DMS53 (cell line): ENCODE data around the gene RABGAP1.
"Not testable (repeated sequence)": the region's sequence is repeated elsewhere in the genome, so short reads cannot be mapped to it uniquely, and the experiment has no call there.

Source experiments
- DNase-seq: peaks from one replicate; lab custom pipeline; 2025; lab: John Stamatoyannopoulos, UW

RABGAP1 gene

GRCh38 chr9:122940749-122941581, at the start of gene RABGAP1:
RABGAP1 (plus strand) TSS chr9:122941020; CDS start chr9:122957060, 16,040 bp downstream.
- peak; percentile 100 for DNase-seq

GRCh38 chr9:122897969-122898368, 42.9 kb upstream of the RABGAP1 start:
- no peak for DNase-seq

DNA sequence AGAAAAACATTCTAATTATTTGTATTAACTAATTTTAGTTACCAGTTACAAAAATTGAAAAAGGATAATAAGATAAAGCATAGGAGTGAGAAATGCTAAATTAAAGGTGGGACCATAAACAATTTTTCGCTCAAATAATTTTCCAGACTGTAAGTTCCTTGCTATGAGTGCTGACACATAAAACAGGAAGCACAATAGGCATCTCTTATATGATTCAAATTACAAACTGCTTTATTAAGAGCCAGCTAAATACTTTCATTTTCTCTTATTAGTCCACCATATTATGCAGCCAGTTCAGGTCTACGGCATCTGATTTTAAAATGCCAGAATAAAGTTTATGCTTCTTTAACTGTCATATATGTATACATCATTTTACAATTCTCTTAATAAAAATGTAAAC, 40.0 kb upstream of the RABGAP1 start:
- no peak for DNase-seq

DNA sequence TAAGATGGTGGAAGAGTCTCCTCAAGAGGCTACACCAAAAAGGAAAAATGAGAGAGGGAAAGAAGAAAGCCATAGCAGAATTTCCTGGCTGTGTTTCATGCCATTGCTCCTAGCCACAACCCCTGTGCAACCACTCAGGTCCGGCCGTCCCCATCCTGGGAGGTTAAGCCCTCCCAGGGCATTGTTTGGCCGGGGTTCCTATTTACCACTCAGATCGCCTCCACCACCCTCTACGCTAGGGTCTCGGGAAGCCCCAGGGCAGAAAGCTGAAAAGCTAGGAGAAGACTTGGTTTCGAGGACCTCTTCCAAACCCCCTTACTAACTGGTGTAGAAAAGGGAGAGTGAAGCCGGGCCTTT, 36.4 kb upstream of the RABGAP1 start:
- DNase-seq: peak; percentile 66

DNA sequence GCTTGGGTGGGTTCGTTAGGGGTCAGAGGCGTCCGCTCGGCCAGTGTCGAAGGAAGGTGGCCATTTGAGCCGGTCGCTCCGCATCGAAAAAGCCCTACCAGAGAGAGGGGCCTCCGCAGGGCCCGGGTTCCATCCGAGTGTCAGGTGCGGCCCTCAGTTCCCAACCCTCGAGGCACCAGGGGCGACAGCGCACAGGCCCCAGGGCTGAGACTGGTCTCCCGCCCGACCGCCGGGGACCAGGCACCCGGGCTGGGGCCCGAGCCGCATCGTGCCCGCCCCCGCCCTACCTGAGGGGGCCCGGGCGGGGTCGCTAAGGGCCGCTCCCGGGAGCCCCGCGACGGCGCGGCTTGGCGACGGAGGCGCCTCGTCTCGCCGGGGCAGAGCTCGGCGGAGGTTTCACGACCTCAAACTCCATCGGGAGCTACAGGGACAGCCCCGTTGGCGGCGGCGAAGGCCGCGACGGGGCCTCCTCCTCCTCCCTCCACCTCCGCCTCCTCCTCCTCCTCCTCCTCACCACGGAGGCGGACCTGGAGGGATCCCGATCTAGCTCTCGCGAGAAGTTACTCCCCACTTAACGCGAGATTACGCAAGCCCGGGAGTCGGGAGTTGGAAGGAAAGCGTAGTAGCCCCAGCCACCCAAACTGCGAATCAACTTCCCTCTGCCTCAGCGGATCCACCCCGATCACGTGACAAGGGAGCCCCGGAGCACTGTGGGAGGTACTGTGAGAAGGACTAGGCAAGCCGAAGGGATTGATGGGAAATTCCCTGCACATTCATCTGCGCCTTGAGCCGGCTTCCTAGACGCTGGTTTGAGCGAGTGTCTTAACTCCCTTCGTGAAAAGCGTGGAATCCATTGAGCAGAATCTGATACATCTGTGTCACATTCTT, 35.8 kb upstream of the RABGAP1 start, which contains the start of gene RC3H2:
Gene RC3H2 (minus strand): TSS at position 537 of the 888 bp plus-strand sequence. CDS start 7,850 bp downstream, outside the sequence.
- peak; percentile 100 for DNase-seq

- not testable (repeated sequence) for DNase-seq
Observed at GRCh38 chr9:122906122-122906521, 34.7 kb upstream of the RABGAP1 start.

DNA sequence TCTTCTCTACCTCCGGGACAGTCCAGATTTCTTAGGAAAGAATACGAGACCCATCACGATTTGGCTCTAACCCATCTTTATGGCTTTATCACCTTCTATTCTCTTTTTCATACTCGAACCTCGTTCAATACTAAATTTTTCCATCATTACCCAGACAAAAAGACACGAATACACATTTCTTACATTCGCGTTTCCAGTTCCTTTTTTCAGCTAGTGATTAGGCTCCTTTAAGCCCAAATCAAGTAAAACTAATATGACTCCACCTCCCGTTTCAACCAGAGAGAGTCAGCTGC, 28.2 kb upstream of the RABGAP1 start:
- no peak for DNase-seq

GRCh38 chr9:122912964-122913673, 27.7 kb upstream of the RABGAP1 start, which contains the start of gene ZBTB6:
ZBTB6 (minus strand) TSS chr9:122913323; CDS start chr9:122912072, 1,251 bp downstream.
- DNase-seq: peak; percentile 91

- DNase-seq: no peak
Observed at GRCh38 chr9:122918310-122918709, 22.5 kb upstream of the RABGAP1 start.

GRCh38 chr9:122922713-122923112, 18.1 kb upstream of the RABGAP1 start:
- DNase-seq: no peak

GRCh38 chr9:122923947-122924346, 16.9 kb upstream of the RABGAP1 start:
- no peak for DNase-seq

- no peak for DNase-seq
Observed at GRCh38 chr9:122929796-122930354, 10.9 kb upstream of the RABGAP1 start.

DNA sequence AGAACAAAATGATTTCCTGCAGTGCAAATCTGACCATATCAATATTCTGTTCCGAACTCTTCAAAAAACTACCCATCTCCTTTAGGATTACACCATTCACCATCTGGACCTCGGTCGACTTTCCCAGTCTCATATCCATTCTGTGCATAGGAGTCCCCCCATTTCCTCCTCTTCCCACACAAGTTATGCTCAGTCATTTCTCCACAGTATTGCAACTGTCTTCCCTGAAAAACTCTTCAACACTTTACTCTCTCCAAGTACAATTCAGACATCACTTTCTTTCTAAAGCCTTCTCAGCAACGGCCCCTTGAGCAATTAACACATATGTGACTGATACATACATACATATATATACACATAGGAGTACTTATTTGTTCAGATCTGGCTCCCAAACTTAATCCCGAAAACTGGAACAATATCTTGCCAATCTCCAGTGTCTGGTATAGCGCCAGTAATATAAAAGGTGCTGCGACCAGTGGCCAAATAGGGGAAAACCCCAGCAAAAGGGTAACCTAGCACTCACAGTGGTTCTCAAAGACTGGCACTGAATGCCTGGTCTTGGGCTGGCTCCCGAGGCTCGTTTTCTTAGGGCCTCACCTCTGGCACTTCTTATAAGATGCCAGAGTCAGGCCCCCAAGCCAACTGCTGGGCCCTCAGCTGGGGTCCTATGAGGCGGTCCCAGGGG, 10.1 kb upstream of the RABGAP1 start:
- peak; percentile 68 for DNase-seq

DNA sequence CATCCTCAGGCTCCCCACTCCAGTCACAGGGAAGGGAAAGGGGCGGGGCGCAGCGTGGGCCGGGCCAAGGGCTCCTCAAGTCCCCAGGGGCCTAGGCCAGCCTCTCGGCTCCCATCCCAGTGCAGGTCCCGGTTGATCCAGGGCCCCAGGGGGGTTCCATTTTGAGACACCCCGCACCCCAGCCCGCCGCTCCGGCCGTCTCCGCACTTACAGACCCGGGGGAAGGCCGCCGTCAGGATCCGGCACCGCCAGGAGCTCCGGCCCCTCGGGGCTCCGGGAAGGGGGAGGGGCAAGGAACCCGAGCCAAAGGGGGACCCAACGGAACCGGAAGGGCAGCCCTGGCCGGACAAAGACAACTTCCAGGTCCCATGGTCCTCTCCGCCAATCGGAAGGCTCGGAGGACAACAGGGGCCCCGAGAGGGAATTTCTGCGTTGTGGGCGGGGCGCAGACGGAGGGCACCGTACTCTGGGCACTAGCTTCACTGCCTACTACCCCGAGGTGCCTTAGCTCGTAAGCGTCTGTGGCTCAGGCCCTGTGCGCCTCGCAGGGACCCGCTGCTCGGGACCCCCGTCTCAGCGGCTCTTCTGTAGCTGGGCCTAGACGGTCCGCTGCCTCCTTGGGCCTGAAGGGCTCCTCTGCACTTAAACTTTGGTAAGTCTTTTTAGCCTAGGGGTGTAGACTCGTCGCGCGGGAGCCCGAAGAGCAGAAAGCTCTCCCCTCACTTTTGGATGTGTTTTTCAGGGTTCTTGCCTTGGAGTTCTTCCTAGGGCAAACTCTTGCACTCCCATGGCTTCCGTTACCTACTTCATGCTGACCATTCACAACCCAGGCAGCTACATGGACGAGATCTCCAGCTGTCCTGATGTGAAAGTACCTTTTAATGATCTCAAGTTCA, 9.3 kb upstream of the RABGAP1 start, which contains the start of gene ZBTB26:
Gene ZBTB26 (minus strand): TSS at position 287 of the 896 bp plus-strand sequence. CDS start 11,578 bp downstream, outside the sequence.
- DNase-seq: peak; percentile 97

- DNase-seq: no peak
Observed at GRCh38 chr9:122936464-122936863, 4.4 kb upstream of the RABGAP1 start.

- no peak for DNase-seq
Observed at GRCh38 chr9:122936883-122937282, 3.9 kb upstream of the RABGAP1 start.

DNA sequence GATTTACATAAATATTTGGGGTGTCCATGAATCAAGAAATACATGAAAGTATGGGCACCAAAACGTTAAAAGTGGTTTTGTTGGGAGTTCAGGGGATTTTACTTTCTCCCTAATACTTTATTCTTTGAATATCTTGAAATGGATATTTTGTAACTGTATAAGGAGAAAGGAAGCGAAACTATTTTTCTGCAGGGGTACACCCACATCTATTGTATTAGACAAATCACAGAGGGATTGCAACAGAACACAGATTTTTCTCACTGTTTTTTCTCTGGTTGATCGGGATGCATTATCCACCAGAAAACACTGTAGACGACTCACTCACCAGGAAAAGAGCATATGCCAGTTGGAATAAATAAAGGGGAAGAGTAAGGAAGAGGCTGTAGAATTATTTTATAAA, 1.2 kb upstream of the RABGAP1 start:
- DNase-seq: no peak

GRCh38 chr9:122940454-122940748, 419 bp upstream of the RABGAP1 start:
- DNase-seq: no peak

DNA sequence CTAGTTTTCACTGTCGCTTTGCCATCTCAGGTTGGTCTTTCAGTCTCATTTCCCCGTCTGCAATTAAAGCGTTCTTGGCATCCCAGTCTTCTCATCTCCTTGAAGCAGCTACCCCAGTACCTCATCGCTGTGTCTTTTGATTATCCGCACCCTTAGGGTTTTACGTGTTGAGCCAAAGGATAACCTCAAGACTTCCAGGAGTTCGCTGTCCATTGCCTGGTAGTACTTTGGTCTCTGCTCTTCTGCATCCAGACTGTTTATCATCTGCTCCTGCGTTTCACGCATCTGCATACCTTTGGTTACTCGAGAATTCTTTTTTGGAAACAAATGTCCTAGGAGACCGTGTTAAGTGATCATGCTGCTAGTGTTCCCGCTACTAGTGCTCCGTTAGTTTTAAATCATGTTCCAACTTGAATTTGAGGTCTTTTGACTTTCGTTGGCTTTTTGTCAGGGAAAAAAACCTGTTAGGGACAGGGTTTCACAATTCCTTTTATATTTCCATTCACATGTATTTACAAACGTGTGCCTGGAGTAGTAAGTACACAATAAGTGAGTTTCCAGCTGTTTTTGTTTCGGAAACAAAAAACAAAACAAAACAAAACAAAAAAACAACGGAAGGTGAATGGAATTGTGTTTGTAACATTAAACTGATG, 888 bp downstream of the RABGAP1 start:
- no peak for DNase-seq
